Mesodermal cell (in vitro differentiated cells): ENCODE data around the gene NCBP3.
A peak's percentile ranks its signal among the peaks of the same experiment; 100 is the strongest.

ENCODE experiments used
- H3K27ac ChIP-seq: 2 replicates; pipeline ENCODE4 v1.7.0; 2013; ENCODE audit warnings: mild to moderate bottlenecking, low read depth, low read length, moderate library complexity; ENCODE audit not compliant: severe bottlenecking
- H3K36me3 ChIP-seq: 2 replicates; pipeline ENCODE4 v1.7.1; 2013; ENCODE audit warnings: mild to moderate bottlenecking, low read length, moderate library complexity; ENCODE audit not compliant: control insufficient read depth, insufficient read depth
- H3K4me1 ChIP-seq: one replicate; pipeline ENCODE4 v1.7.1; 2013; ENCODE audit warnings: mild to moderate bottlenecking, low read length; ENCODE audit not compliant: insufficient read depth, control insufficient read depth, poor library complexity, severe bottlenecking
- H3K4me3 ChIP-seq: 2 replicates; pipeline ENCODE4 v1.7.0; 2013; ENCODE audit warnings: low read length, control low read depth, mild to moderate bottlenecking; ENCODE audit not compliant: insufficient read depth, poor library complexity, severe bottlenecking; ENCODE audit errors: extremely low read depth
- H3K9me3 ChIP-seq: 2 replicates; pipeline ENCODE4 v1.7.1; 2013; ENCODE audit warnings: mild to moderate bottlenecking, low read length, moderate library complexity; ENCODE audit not compliant: control insufficient read depth
- WGBS, 2 experiments: methylation state at CpG; one replicate each; pipeline ENCODE4 v1.1.5; 2013; ENCODE audit warnings: missing lambda C conversion rate in 2 of 2; ENCODE audit not compliant: insufficient coverage in 2 of 2; 5-methylcytosine and 5-hydroxymethylcytosine counted together

The NCBP3 gene

GRCh38 chr17:3812771-3813170, 33.3 kb downstream of the NCBP3 start:
- Histone ChIP-seq H3K4me3 (no peak overlapping the region), H3K36me3 (peaks cover 95% of the 10 kb centered on the region)

GRCh38 chr17:3812284-3812683, 33.8 kb downstream of the NCBP3 start:
- Histone ChIP-seq H3K36me3 (peaks cover 96% of the 10 kb centered on the region), H3K4me3 (no peak overlapping the region), H3K4me1 (peaks cover 9% of the 10 kb centered on the region), H3K9me3 (no peaks in the 10 kb centered on the region), H3K27ac (no peak overlapping the region)
- 92 to 94% methylated on average over 8 to 9 of the region's 10 CpGs for WGBS, 2 experiments

More at GRCh38 chr17:3812771-3813170, 33.3 kb downstream of the NCBP3 start:
- no peaks in the 10 kb centered on the region for H3K9me3 ChIP-seq
- no peak overlapping the region for H3K27ac ChIP-seq
- peaks cover 9% of the 10 kb centered on the region for H3K4me1 ChIP-seq
- 94% methylated on average over 12 of the region's 12 CpGs for WGBS, 2 experiments

GRCh38 chr17:3810019-3810418, 36.0 kb downstream of the NCBP3 start:
- Histone ChIP-seq H3K27ac (no peak overlapping the region), H3K9me3 (no peaks in the 10 kb centered on the region), H3K36me3 (peaks cover 95% of the 10 kb centered on the region), H3K4me3 (no peak overlapping the region), H3K4me1 (peaks cover 9% of the 10 kb centered on the region)
- 96 to 100% methylated on average over 2 to 3 of the region's 4 CpGs for WGBS, 2 experiments

GRCh38 chr17:3809135-3809534, 36.9 kb downstream of the NCBP3 start:
- Histone ChIP-seq H3K27ac (no peak overlapping the region), H3K36me3 (peaks cover 89% of the 10 kb centered on the region), H3K9me3 (no peaks in the 10 kb centered on the region), H3K4me3 (no peak overlapping the region), H3K4me1 (peaks cover 13% of the 10 kb centered on the region)
- WGBS, 2 experiments = 83 to 96% methylated on average over 3 of the region's 4 CpGs

- H3K9me3 ChIP-seq = no peaks in the 10 kb centered on the region
- no peak overlapping the region for H3K4me3 ChIP-seq
- peaks cover 11% of the 10 kb centered on the region for H3K4me1 ChIP-seq
- WGBS, 2 experiments = 92 to 98% methylated on average over 2 to 6 of the region's 7 CpGs
- H3K27ac ChIP-seq = no peak overlapping the region
- H3K36me3 ChIP-seq = peaks cover 85% of the 10 kb centered on the region
Observed at GRCh38 chr17:3808701-3809100, 37.3 kb downstream of the NCBP3 start.

GRCh38 chr17:3805581-3805980, 40.5 kb downstream of the NCBP3 start:
- 80 to 100% methylated on average over 1 to 4 of the region's 5 CpGs for WGBS, 2 experiments

GRCh38 chr17:3804503-3804931, 41.5 kb downstream of the NCBP3 start:
- Histone ChIP-seq H3K4me3 (no peak overlapping the region), H3K36me3 (peaks cover 57% of the 10 kb centered on the region), H3K27ac (no peak overlapping the region), H3K4me1 (peaks cover 15% of the 10 kb centered on the region), H3K9me3 (no peaks in the 10 kb centered on the region)
- 79 to 91% methylated on average over 6 of the region's 6 CpGs for WGBS, 2 experiments

More at GRCh38 chr17:3805581-3805980, 40.5 kb downstream of the NCBP3 start:
- Histone ChIP-seq H3K9me3 (no peaks in the 10 kb centered on the region), H3K27ac (no peak overlapping the region), H3K36me3 (peaks cover 67% of the 10 kb centered on the region), H3K4me3 (no peak overlapping the region), H3K4me1 (peaks cover 14% of the 10 kb centered on the region)

GRCh38 chr17:3803308-3803640, 42.8 kb downstream of the NCBP3 start:
- no peaks in the 10 kb centered on the region for H3K9me3 ChIP-seq
- H3K27ac ChIP-seq = peak overlapping the region; percentile 29
- H3K36me3 ChIP-seq = peaks cover 47% of the 10 kb centered on the region
- H3K4me3 ChIP-seq = no peak overlapping the region
- WGBS, 2 experiments = 100% methylated on average over 1 to 4 of the region's 5 CpGs
- H3K4me1 ChIP-seq = peaks cover 15% of the 10 kb centered on the region

GRCh38 chr17:3802461-3803307, 43.4 kb downstream of the NCBP3 start:
- peaks cover 41% of the 10 kb centered on the region for H3K36me3 ChIP-seq
- no peaks in the 10 kb centered on the region for H3K9me3 ChIP-seq
- H3K4me1 ChIP-seq = peaks cover 15% of the 10 kb centered on the region
- no peak overlapping the region for H3K4me3 ChIP-seq
- H3K27ac ChIP-seq = peak overlapping the region; percentile 29
- 94 to 96% methylated on average over 13 to 18 of the region's 19 CpGs for WGBS, 2 experiments

- Histone ChIP-seq H3K9me3 (no peaks in the 10 kb centered on the region), H3K4me1 (peaks cover 15% of the 10 kb centered on the region), H3K27ac (no peak overlapping the region), H3K36me3 (peaks cover 32% of the 10 kb centered on the region), H3K4me3 (no peak overlapping the region)
- 96 to 98% methylated on average over 6 to 10 of the region's 10 CpGs for WGBS, 2 experiments
Observed at GRCh38 chr17:3801792-3802191, 44.3 kb downstream of the NCBP3 start.

GRCh38 chr17:3801347-3801746, 44.7 kb downstream of the NCBP3 start:
- peaks cover 28% of the 10 kb centered on the region for H3K36me3 ChIP-seq
- H3K9me3 ChIP-seq = no peaks in the 10 kb centered on the region
- no peak overlapping the region for H3K4me3 ChIP-seq
- WGBS, 2 experiments = 87 to 96% methylated on average over 6 of the region's 7 CpGs
- peaks cover 17% of the 10 kb centered on the region for H3K4me1 ChIP-seq
- H3K27ac ChIP-seq = no peak overlapping the region
